Endothelial cell (in vitro differentiated cells): Measurements from ENCODE around the gene KIF16B. TPM values are rescaled to one million over a fixed set of nuclear protein-coding genes. Genes with fewer than 3 reads are reported as not detected.

Experiments
- DNase-seq: peaks from one replicate; pipeline ENCODE4 v3.0.0; 2021; ENCODE audit warnings: low spot score
- H3K27ac Mint-ChIP-seq: one replicate; pipeline ENCODE4 v1.8.0; 2021; ENCODE audit warnings: mixed read lengths, inconsistent platforms; ENCODE audit not compliant: unreplicated experiment
- H3K27me3 Mint-ChIP-seq: one replicate; pipeline ENCODE4 v1.8.0; 2021; ENCODE audit warnings: mild to moderate bottlenecking, moderate library complexity, mixed read lengths, inconsistent platforms; ENCODE audit not compliant: unreplicated experiment
- H3K36me3 Mint-ChIP-seq: one replicate; pipeline ENCODE4 v1.8.0; 2021; ENCODE audit warnings: mild to moderate bottlenecking, low read depth, mixed read lengths, inconsistent platforms; ENCODE audit not compliant: unreplicated experiment
- H3K4me1 Mint-ChIP-seq: one replicate; pipeline ENCODE4 v1.8.0; 2021; ENCODE audit warnings: mild to moderate bottlenecking, mixed read lengths, inconsistent platforms; ENCODE audit not compliant: unreplicated experiment
- H3K4me3 Mint-ChIP-seq: one replicate; pipeline ENCODE4 v1.8.0; 2021; ENCODE audit warnings: mild to moderate bottlenecking, mixed read lengths, inconsistent platforms; ENCODE audit not compliant: unreplicated experiment
- H3K9me3 Mint-ChIP-seq: one replicate; pipeline ENCODE4 v1.8.0; 2021; ENCODE audit warnings: mixed read lengths, inconsistent platforms; ENCODE audit not compliant: unreplicated experiment
- total RNA-seq: library from RNA; stranded (reverse); fragmentation: NEBNext Ultra II Directional; extraction: Animal tissue kit (Norgen Biotek cat#: 25700); gene quantifications from one replicate; pipeline ENCODE4 v1.2.1, GENCODE V29; 2021; ENCODE audit not compliant: unreplicated experiment
- TF ChIP-seq, protein P1 (sequence below): fragments of 200-600 bp; sonication (generic); IDR thresholded peaks from one replicate; pipeline ENCODE4 v1.5.0; 2021; ENCODE audit warnings: antibody characterized with exemption; ENCODE audit not compliant: unreplicated experiment

Gene KIF16B
- total RNA-seq, 1 donor from 2014 or later = 10.5 TPM

DNA sequence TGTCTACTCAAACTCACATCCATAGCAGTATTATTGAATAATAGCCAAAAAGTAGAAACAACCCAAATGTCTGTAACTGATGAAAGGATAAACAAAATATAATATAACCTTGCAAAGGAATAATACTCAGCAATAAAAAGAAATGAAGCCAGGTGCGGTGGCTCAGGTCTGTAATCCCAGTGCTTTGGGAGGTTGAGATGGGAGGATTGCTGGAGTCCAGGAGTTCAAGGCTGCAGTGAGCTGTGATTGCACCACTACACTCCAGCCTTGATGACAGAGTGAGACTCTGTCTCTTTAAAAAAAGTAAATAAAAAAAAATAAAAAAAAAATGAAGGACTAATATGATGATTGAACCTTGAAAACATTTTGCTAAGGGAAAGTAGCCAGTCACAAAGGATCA, 22.1 kb upstream of the KIF16B start:
- TF ChIP-seq, protein P1, sequence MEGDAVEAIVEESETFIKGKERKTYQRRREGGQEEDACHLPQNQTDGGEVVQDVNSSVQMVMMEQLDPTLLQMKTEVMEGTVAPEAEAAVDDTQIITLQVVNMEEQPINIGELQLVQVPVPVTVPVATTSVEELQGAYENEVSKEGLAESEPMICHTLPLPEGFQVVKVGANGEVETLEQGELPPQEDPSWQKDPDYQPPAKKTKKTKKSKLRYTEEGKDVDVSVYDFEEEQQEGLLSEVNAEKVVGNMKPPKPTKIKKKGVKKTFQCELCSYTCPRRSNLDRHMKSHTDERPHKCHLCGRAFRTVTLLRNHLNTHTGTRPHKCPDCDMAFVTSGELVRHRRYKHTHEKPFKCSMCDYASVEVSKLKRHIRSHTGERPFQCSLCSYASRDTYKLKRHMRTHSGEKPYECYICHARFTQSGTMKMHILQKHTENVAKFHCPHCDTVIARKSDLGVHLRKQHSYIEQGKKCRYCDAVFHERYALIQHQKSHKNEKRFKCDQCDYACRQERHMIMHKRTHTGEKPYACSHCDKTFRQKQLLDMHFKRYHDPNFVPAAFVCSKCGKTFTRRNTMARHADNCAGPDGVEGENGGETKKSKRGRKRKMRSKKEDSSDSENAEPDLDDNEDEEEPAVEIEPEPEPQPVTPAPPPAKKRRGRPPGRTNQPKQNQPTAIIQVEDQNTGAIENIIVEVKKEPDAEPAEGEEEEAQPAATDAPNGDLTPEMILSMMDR = no peak

DNA sequence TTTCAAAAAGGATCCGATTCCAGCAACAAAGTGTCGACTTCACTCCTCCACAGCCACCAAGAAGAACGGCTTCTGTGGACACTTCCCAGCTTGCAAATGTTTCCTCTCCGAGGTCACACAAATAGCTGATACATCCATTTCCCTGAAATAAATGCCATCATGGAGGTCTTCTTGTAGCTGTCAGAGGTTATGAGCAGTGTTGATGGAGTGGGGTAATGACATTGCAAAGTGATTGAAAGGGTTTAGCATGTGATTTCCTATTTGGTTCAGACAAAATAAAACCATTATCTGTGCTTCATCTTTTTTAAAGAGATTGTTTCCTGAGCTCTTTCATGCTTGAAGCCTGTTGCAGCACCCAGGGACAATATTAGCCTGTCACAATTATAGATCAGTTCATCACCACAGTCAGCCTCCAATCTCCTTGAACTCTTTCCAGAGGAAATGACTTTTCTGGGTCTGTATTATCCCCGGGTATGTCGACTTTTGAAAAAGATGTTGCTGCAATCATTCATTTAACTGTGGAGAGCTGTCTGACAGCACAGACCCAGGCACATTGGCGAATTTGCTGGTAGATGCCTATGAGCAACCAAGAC, 16.9 kb upstream of the KIF16B start:
- TF ChIP-seq, protein P1 = no peak
- peaks cover 3% of the 10 kb centered on the region for H3K27me3 Mint-ChIP-seq
- H3K27ac Mint-ChIP-seq = no peak overlapping the region

More for the DNA sequence above, 22.1 kb upstream of the KIF16B start:
- Mint-ChIP-seq H3K36me3 (no peaks in the 10 kb centered on the region), H3K27ac (no peak overlapping the region), H3K27me3 (peaks cover 2% of the 10 kb centered on the region), H3K4me3 (no peak overlapping the region), H3K4me1 (no peaks in the 10 kb centered on the region), H3K9me3 (no peaks in the 10 kb centered on the region)
- DNase-seq = no peak

DNA sequence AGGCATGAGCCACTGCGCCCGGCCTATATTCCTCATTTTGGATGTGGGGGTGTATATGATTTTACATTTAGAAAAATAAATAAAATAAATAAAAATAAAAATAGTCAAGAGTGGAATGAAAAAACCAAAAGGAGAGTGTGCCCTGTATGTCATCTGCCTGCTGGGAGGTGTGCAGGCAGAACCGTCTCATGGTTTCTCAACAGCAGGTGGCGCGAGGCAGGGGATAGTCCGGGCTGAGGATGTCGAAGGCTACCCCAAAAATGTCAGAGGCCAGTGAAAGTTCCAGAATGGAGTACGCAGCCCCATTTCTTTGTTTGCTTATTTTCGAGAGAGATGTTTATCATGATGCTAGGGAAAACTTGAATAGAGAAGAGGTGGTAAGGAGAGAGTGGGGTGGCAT, 16.4 kb upstream of the KIF16B start:
- no peaks in the 10 kb centered on the region for H3K4me1 Mint-ChIP-seq
- no peak for DNase-seq
- no peak overlapping the region for H3K27ac Mint-ChIP-seq
- H3K9me3 Mint-ChIP-seq = no peaks in the 10 kb centered on the region
- TF ChIP-seq, protein P1 = no peak
- H3K36me3 Mint-ChIP-seq = no peaks in the 10 kb centered on the region
- H3K27me3 Mint-ChIP-seq = peaks cover 3% of the 10 kb centered on the region
- H3K4me3 Mint-ChIP-seq = no peak overlapping the region

More for the DNA sequence above, 16.9 kb upstream of the KIF16B start:
- DNase-seq = no peak
- Mint-ChIP-seq H3K4me1 (no peaks in the 10 kb centered on the region), H3K36me3 (no peaks in the 10 kb centered on the region), H3K4me3 (no peak overlapping the region), H3K9me3 (no peaks in the 10 kb centered on the region)

DNA sequence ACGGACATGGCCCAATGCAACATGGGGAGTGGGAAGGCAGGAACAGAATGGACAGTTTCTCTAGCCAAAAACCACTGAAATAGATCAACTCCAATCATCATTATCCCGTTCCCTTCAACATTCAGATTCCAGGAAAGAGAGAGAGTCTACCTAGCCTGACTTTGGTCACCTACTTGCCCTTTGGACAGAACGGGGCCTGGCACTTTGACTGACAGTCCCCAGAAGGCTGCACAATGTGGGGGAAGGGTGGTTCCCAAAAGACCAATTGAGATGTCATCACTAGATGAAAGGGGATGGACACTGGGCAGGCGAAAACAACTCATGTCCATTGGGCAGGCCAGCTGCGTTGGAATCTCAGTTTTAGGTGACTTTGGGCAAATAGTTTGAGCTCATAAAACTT, 15.0 kb upstream of the KIF16B start:
- no peaks in the 10 kb centered on the region for H3K4me1 Mint-ChIP-seq
- TF ChIP-seq, protein P1 = no peak
- no peak for DNase-seq
- H3K36me3 Mint-ChIP-seq = no peaks in the 10 kb centered on the region
- no peak overlapping the region for H3K27ac Mint-ChIP-seq
- H3K4me3 Mint-ChIP-seq = no peak overlapping the region
- H3K9me3 Mint-ChIP-seq = no peaks in the 10 kb centered on the region
- H3K27me3 Mint-ChIP-seq = peaks cover 3% of the 10 kb centered on the region

DNA sequence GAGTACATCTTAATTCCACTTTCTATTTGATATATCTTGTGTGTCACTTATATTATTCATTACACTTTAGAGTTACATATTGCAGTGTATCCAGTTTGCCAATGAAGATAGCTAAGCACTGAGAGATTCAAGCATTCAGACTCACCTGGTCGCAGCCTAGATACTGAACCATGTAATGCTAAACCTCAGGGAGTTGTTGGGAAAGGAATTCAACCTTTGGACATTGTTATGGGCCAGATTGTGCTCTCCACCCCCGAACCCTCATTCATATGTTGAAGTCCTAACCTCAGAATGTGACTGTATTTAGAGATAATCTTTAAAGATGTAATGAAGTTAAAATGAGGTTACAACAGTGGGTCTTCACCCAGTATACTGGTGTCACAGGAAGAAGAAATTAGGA, 13.8 kb upstream of the KIF16B start:
- TF ChIP-seq, protein P1 = no peak
- no peaks in the 10 kb centered on the region for H3K4me1 Mint-ChIP-seq
- H3K27ac Mint-ChIP-seq = no peak overlapping the region

More for the DNA sequence above, 13.8 kb upstream of the KIF16B start:
- Mint-ChIP-seq H3K9me3 (no peaks in the 10 kb centered on the region), H3K27me3 (peaks cover 3% of the 10 kb centered on the region), H3K36me3 (no peaks in the 10 kb centered on the region), H3K4me3 (no peak overlapping the region)
- DNase-seq = no peak
